ENCODE measurements around the gene RYR3.

Gene RYR3

GRCh38 chr15:33451385-33451784 lies 140.6 kb downstream of the RYR3 start:
- no peak for DNase-seq (ENCODE audit: low read depth)

GRCh38 chr15:33453761-33454160 lies 143.0 kb downstream of the RYR3 start:
- no peak for DNase-seq (ENCODE audit: low read depth)

- no peak for DNase-seq (ENCODE audit: low read depth)
These were observed 143.6 kb downstream of the RYR3 start for GRCh38 chr15:33454346-33454745.

DNA sequence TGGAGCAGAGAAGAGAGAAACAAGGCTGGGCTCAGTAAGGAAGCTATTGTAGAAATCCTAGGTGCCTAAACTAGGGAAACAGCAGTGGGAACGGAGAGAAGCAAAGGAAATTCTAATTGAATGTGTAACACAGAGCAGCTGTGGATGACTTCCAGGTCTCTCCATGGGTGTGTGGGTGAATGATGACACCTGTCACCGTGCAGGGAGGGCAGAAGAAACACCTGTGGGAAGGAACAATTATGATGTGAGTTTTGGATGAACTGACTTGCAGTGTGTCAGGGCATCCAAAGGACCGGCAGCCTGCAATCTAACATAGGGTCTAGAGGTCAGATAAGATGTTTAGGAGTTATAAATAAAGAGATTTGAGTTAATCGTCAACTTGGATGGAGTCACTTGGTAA lies 144.2 kb downstream of the RYR3 start:
- DNase-seq (ENCODE audit: low read depth), result no peak

- no peak for DNase-seq (ENCODE audit: low read depth)
These were observed 147.7 kb downstream of the RYR3 start for GRCh38 chr15:33458421-33458820.

GRCh38 chr15:33460166-33460805 lies 149.5 kb downstream of the RYR3 start:
- no peak for DNase-seq (ENCODE audit: low read depth)

DNA sequence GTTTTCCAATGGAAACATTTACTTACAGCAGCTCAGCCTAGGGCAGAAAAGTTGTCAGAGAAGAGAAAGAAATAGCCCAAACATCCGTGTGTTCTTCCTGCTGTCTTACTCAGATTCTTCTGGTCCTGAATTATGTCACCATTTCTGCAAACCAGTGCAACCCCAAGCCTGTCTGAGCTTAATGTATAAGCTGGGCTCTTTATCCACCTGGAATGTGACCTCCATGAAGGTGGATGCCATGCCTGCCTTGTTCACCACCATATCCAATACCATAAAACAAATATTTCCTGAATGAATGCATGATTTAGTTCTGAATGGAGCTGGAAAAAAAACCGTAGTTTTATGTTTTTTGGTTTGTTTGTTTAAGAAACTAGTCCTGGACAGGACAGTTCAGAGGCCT lies 150.9 kb downstream of the RYR3 start:
- DNase-seq (ENCODE audit: low read depth), result no peak

DNA sequence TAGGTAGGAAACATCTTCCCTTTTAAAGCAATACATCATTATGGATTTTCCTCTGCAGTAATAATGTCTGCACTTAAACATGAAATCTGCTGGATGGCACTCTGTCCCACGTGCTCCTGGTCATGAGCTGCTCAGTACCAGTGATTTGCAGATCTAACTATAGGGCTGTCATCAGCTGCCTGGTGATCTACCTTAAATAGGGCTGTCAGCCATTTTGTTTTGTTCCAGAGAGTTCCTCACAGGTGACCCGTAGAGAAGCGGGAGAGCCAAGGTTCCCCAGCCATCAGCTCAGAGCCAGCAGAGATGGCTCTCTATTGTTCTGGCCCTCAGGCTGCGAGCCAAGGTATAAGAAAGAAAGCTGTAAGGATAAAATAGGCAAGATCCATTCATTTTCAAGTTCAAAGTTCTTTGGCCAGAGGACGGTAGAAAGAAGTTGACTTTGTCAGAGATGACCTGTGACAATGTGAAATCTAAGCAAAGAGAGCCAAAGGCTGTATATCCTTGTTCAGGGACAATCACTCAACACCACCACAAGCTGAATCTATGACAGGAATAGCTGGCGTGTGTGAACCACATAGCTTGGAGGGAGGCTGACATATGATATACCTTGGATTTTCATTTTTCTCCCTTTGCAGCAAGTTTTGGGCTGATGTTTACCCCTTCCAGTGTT lies 156.5 kb downstream of the RYR3 start:
- no peak for DNase-seq (ENCODE audit: low read depth)

GRCh38 chr15:33467816-33468163 lies 157.0 kb downstream of the RYR3 start:
- no peak for DNase-seq (ENCODE audit: low read depth)

GRCh38 chr15:33468740-33469139 lies 158.0 kb downstream of the RYR3 start:
- DNase-seq (ENCODE audit: low read depth), result no peak

DNA sequence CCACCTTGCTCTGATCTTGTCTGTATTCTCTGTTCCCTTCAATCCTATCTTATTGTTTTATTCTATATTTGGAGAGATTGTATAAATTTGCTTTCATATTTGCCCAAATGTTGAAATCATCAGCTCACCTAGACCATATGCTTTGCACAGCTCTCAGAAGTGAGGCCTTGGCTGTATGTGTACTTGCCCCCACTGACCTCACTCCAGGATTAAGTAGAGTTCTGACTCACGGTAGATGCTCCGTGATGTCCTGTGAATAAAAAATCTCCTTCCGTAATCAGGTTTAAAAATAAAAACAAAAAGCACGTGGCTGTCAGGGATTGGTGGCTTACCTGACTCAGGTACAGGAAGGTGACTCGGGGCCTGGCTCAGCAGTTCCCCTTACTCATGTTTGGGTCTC lies 162.2 kb downstream of the RYR3 start:
- DNase-seq (ENCODE audit: low read depth), result no peak

- no peak for DNase-seq (ENCODE audit: low read depth)
These were observed 162.9 kb downstream of the RYR3 start for GRCh38 chr15:33473714-33474113.

DNA sequence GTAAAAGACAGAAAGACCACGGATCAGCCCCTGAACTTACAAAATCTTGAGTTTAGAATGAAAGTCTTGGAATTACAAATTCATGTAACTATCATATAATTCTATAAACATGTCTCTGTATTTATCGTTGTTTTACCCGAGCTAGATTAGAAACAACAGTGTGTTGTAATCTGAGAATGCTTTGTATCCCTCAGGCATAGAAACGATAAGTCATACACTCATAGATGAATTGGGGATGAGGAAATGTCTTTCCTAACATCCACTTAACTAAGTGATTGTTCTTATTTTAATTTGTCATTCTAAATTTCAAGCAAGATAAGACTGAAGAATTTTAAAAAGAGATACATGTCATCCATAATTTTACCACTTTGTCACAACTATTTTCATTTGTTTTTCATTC lies 165.3 kb downstream of the RYR3 start:
- DNase-seq (ENCODE audit: low read depth), result no peak

DNA sequence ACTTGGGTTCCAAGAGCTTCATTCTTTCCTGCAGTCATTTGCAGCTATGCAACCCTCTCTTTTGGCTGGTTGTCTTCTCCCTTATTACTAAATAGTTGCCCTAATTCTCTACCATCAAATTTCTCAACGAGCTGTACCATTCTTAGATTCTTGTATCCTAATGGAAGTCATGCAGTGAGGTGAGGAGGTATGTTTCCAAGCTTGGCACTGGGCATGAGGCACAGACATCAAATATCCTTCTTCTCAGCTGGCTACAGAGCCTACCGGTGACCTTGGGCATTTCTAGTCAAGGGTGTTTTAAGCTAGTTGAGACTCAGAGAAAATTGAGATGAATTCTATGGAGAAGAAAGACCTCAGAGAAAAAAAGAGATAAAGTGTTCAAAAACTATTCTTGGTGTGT lies 166.1 kb downstream of the RYR3 start:
- no peak for DNase-seq (ENCODE audit: low read depth)

GRCh38 chr15:33489335-33489734 lies 178.6 kb downstream of the RYR3 start:
- no peak for DNase-seq (ENCODE audit: low read depth)

GRCh38 chr15:33490703-33491102 lies 179.9 kb downstream of the RYR3 start:
- no peak for DNase-seq (ENCODE audit: low read depth)

- no peak for DNase-seq (ENCODE audit: low read depth)
These were observed 181.8 kb downstream of the RYR3 start for GRCh38 chr15:33492434-33493052.

DNA sequence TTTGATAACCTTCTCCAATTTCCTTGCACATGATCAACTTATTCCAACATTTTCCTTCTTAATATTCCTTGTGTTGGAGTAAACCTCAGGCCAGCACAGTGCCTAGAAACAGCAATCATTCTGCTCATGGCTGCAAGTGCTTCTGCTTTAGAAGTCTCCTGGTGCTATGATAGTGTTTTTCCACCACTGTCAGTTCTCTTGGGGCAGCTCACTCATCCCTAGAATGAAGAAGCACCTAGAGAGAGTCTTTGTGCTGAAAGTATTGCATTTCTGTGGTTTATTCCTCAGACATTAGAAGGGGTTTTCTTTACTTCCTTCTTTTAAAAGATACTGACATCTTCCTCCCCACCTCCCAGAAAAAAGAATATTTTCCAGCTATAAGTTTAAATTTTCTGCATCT lies 183.5 kb downstream of the RYR3 start:
- DNase-seq (ENCODE audit: low read depth), result no peak

DNA sequence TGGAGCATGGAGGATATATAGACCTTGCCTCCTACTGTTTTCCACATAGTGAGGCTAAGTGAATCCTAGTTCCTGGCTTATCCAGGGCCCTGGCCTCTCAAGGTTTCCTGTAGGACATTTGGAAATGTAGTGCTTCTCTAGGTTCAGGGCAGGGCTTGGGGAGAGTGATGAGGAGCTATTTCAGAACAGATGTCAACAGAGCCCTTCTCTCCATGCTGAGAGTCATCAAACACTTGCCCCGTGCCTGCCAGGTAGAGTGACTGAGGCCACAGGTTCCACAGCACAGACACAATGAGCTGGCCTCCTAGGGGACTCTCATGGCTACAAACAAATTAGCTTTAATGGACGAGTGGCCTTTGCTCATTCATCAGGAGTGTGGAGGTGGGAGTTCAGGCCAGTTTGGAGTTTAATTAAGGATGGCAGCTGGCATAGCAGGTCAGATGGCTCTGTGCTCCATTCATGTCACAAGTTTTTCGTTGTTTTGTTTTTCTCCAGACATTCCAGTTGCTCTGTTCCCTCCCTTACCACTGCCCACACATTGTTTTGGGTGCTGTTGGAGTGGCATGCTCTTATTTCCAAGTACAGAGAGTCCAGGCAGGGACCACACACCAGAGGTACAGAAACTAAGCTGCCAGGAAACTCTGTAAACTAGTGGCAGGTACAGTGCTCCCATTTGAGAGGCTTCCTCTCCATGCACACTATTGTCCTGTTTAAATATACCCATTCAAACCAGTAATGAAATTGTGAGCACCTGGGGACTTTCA lies 189.8 kb downstream of the RYR3 start:
- no peak for DNase-seq (ENCODE audit: low read depth)

GRCh38 chr15:33503681-33504080 lies 192.9 kb downstream of the RYR3 start:
- no peak for DNase-seq (ENCODE audit: low read depth)

DNA sequence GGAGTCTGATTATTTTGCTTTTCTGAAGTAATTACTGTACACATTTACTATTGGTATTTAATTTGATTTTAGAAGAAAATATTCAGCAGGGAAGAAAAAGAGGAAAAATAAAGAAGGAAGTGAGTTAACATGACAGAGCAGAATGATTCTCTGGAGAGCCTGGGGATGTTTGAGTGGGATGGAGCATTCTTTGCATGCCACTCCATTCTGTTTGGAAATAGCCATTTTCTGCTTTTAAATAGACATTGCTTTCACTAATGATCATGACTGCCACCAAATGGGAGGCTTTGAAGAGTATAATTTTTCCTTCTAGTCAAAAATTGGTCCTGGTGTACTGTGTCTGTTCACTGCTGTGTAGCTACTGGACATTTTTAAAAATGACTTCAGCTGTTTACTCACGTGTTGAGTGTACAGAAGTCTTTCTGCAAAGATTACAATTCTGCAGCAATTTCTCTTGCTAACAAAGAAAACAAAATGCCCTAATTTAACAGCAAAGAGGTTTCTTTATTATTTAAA lies 196.1 kb downstream of the RYR3 start:
- DNase-seq (ENCODE audit: low read depth), result no peak

GRCh38 chr15:33508703-33509102 lies 197.9 kb downstream of the RYR3 start:
- no peak for DNase-seq (ENCODE audit: low read depth)

GRCh38 chr15:33515121-33515520 lies 204.4 kb downstream of the RYR3 start:
- no peak for DNase-seq (ENCODE audit: low read depth)
